ENCODE data around the gene LRP2BP. TPM values are rescaled to one million over a fixed set of nuclear protein-coding genes. Genes with fewer than 3 reads are reported as not detected.

The LRP2BP gene
- polyA plus RNA-seq, 1 donor from 2014 or later = 1.1 TPM

- Histone ChIP-seq H3K36me3 (ENCODE audit: insufficient read depth, low read length) (no peaks in the 10 kb centered on the region), H2AFZ (ENCODE audit: low read depth, low read length) (no peak overlapping the region), H3K79me2 (replicated peaks; ENCODE audit: insufficient read depth, low read length) (no peaks in the 10 kb centered on the region), H3K27ac (ENCODE audit: low read length) (no peak overlapping the region), H3K27me3 (ENCODE audit: insufficient read depth, low read depth, low read length) (no peaks in the 10 kb centered on the region), H3K9me3 (ENCODE audit: low read length) (no peaks in the 10 kb centered on the region), H4K20me1 (ENCODE audit: insufficient read depth) (no peaks in the 10 kb centered on the region), H3K9ac (ENCODE audit: low read length) (no peak overlapping the region), H3K4me3 (ENCODE audit: low read length) (no peak overlapping the region), H3K4me2 (ENCODE audit: low read length) (no peak overlapping the region), H3K9me2 (ENCODE audit: insufficient read depth, low read length) (no peaks in the 10 kb centered on the region), H3F3A (ENCODE audit: insufficient read depth, low read length, poor library complexity, severe bottlenecking) (no peaks in the 10 kb centered on the region)
- TF ChIP-seq SMC3 (conservative IDR thresholded peaks at IDR 0.05; ENCODE audit: poor library complexity) = no peak
Observed at GRCh38 chr4:185323606-185324005, 72.1 kb downstream of the LRP2BP start.

GRCh38 chr4:185322803-185323202 lies 72.9 kb downstream of the LRP2BP start:
- no peaks in the 10 kb centered on the region for H4K20me1 ChIP-seq (ENCODE audit: insufficient read depth)
- H3K4me2 ChIP-seq (ENCODE audit: low read length) = no peak overlapping the region
- no peaks in the 10 kb centered on the region for H3K9me2 ChIP-seq (ENCODE audit: insufficient read depth, low read length)
- H3K4me3 ChIP-seq (ENCODE audit: low read length) = no peak overlapping the region
- TF ChIP-seq POLR2AphosphoS5 (IDR thresholded peaks at IDR 0.05) (no peak), SMC3 (conservative IDR thresholded peaks at IDR 0.05; ENCODE audit: poor library complexity) (no peak), TAF1 (IDR thresholded peaks at IDR 0.05; ENCODE audit: low read depth) (no peak), REST (IDR thresholded peaks at IDR 0.05; ENCODE audit: borderline replicate concordance) (no peak), MXI1 (conservative IDR thresholded peaks at IDR 0.05; ENCODE audit: poor library complexity, severe bottlenecking) (no peak), CTCF (IDR thresholded peaks at IDR 0.05; ENCODE audit: poor library complexity, severe bottlenecking) (no peak), EZH2 (IDR thresholded peaks at IDR 0.05; ENCODE audit: borderline replicate concordance, insufficient read depth, low read length, poor library complexity, severe bottlenecking) (no peak), EP300 (conservative IDR thresholded peaks at IDR 0.05; ENCODE audit: poor library complexity, severe bottlenecking) (no peak), RAD21 (conservative IDR thresholded peaks at IDR 0.05) (no peak)
- no peaks in the 10 kb centered on the region for H3K36me3 ChIP-seq (ENCODE audit: insufficient read depth, low read length)
- no peak overlapping the region for H3K9ac ChIP-seq (ENCODE audit: low read length)
- H2AFZ ChIP-seq (ENCODE audit: low read depth, low read length) = no peak overlapping the region
- H3K9me3 ChIP-seq (ENCODE audit: low read length) = no peaks in the 10 kb centered on the region
- H3K27ac ChIP-seq (ENCODE audit: low read length) = no peak overlapping the region
- H3K79me2 ChIP-seq (replicated peaks; ENCODE audit: insufficient read depth, low read length) = no peaks in the 10 kb centered on the region
- no peaks in the 10 kb centered on the region for H3F3A ChIP-seq (ENCODE audit: insufficient read depth, low read length, poor library complexity, severe bottlenecking)
- no peaks in the 10 kb centered on the region for H3K27me3 ChIP-seq (ENCODE audit: insufficient read depth, low read depth, low read length)

- TF ChIP-seq EZH2 (IDR thresholded peaks at IDR 0.05; ENCODE audit: borderline replicate concordance, insufficient read depth, low read length, poor library complexity, severe bottlenecking) (no peak), EP300 (conservative IDR thresholded peaks at IDR 0.05; ENCODE audit: poor library complexity, severe bottlenecking) (no peak), CTCF (IDR thresholded peaks at IDR 0.05; ENCODE audit: poor library complexity, severe bottlenecking) (no peak), POLR2AphosphoS5 (IDR thresholded peaks at IDR 0.05) (no peak), SMC3 (conservative IDR thresholded peaks at IDR 0.05; ENCODE audit: poor library complexity) (no peak), RAD21 (conservative IDR thresholded peaks at IDR 0.05) (no peak), REST (IDR thresholded peaks at IDR 0.05; ENCODE audit: borderline replicate concordance) (no peak), MXI1 (conservative IDR thresholded peaks at IDR 0.05; ENCODE audit: poor library complexity, severe bottlenecking) (no peak), TAF1 (IDR thresholded peaks at IDR 0.05; ENCODE audit: low read depth) (no peak)
- no peak overlapping the region for H3K4me2 ChIP-seq (ENCODE audit: low read length)
Observed at GRCh38 chr4:185318679-185319078, 77.0 kb downstream of the LRP2BP start.

More at GRCh38 chr4:185318679-185319078, 77.0 kb downstream of the LRP2BP start:
- Histone ChIP-seq H3K4me3 (ENCODE audit: low read length) (no peak overlapping the region), H3K36me3 (ENCODE audit: insufficient read depth, low read length) (no peaks in the 10 kb centered on the region), H3K79me2 (replicated peaks; ENCODE audit: insufficient read depth, low read length) (no peaks in the 10 kb centered on the region), H3K27ac (ENCODE audit: low read length) (no peak overlapping the region), H3K27me3 (ENCODE audit: insufficient read depth, low read depth, low read length) (no peaks in the 10 kb centered on the region), H3K9me2 (ENCODE audit: insufficient read depth, low read length) (no peaks in the 10 kb centered on the region), H3K9me3 (ENCODE audit: low read length) (no peaks in the 10 kb centered on the region), H3F3A (ENCODE audit: insufficient read depth, low read length, poor library complexity, severe bottlenecking) (no peaks in the 10 kb centered on the region), H2AFZ (ENCODE audit: low read depth, low read length) (no peak overlapping the region), H3K9ac (ENCODE audit: low read length) (no peak overlapping the region), H4K20me1 (ENCODE audit: insufficient read depth) (no peaks in the 10 kb centered on the region)

Measured in neural cell (in vitro differentiated cells).